T47D (cell line): ENCODE results near the gene DNAH11.

Source experiments
- DNase-seq, 2 experiments: peaks; one replicate each; pipeline versions ENCODE4 v3.0.0 to v3.0.0-alpha.2; 2011 to 2012; ENCODE audit warnings: low read depth in 1 of 2, low spot score in 1 of 2
- JUND ChIP-seq: IDR thresholded peaks from 2 replicates; pipeline ENCODE4 v1.6.1; 2012; ENCODE audit warnings: low read depth
- in situ Hi-C: cut with HindIII; loops from 2 replicates; pipeline ENCODE4 v1.10.0; 2016; ENCODE audit warnings: low sequenced_read_pairs, low pct_unique_long_range_greater_than_20kb

The DNAH11 gene

DNA sequence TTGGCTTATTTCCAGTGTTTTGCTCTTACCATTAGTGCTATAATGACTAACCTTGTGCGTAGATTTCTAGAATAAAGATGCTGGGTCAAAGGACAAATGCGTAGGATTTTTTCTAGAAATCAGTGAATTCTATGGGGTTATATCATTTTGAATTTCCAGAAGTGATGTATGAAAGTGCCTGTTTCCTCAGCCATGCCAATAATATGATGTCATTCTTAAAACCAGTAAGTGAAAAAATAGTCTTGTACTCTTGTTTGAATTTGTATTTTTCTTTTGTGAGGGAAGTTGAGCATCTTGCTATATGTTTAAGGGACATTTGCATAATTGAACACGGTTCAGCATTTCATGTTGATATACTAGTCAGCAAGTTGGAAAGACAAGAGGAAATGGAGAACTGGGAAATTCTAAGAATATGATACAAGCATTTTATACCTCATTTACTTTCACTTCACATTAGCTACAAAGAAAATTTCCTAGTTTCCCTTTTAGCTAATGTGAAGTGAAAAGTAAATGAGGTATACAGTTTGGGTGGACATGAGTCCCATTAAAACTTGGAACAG lies 3.8 kb upstream of the DNAH11 start:
- DNase-seq: no peak
- in situ Hi-C loops: no loop called here
- no peak for TF ChIP-seq JUND

DNA sequence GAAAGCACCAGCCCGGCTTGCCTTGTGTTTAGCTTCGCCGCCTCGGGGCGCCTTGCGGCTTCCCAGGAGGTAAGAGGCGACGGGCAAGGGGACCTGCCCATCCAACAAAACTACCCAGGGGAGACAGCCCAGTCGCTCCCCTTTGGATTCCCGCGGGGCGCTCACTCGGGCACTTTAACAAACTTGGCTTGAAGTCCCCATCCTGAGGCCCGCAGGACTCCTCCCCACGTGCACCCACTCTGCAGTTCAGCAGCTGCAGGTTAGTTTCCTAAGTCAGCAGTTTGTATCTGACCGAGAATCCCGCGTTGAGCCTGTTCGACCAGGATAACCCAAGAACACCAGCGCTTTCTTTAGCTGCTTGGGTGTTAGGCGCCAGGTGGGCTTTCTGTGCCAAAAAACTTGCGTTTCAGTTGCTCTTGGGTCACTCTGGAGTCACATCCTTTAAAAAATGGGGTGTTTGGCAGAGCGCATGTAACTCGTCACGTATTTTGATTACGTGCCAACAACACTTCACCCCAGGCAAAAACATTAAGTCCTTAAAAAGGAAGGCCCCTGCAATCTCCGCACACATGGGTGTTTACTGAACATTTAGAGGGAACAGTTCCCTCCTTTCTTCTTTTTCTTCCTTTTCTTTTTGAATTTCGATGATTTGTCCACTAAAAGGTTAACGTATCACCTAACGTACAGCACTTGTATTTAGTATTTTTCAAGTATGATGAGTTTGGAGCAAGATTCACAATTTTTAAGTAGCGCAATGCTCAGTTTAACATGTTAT lies 876 bp downstream of the DNAH11 start:
- TF ChIP-seq JUND: no peak
- in situ Hi-C loops: no loop called here
- peak in 1 of 2 experiments; percentile 46 for DNase-seq

DNA sequence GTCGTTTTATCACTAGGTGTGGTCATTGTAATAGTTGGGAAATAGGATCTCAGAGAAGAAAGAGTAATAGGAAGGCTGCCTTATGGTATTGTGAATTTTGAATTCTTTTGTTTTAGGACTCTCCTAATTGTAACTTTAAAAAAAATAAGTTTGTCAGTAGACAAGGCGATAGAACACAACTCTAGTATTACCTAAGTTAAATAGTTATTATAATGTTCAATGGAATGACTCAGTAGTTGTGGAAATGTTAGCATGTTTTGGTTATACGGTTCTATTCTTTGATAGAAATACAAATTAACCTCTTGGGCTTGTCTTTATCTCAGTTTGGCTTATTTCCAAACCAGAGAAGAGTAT lies 1.4 kb downstream of the DNAH11 start:
- in situ Hi-C loops: no loop called here
- no peak for DNase-seq
- no peak for TF ChIP-seq JUND

- in situ Hi-C loops: no loop called here
- no peak for DNase-seq
- TF ChIP-seq JUND: no peak
Measured at GRCh38 chr7:21544715-21545114, 1.9 kb downstream of the DNAH11 start.

DNA sequence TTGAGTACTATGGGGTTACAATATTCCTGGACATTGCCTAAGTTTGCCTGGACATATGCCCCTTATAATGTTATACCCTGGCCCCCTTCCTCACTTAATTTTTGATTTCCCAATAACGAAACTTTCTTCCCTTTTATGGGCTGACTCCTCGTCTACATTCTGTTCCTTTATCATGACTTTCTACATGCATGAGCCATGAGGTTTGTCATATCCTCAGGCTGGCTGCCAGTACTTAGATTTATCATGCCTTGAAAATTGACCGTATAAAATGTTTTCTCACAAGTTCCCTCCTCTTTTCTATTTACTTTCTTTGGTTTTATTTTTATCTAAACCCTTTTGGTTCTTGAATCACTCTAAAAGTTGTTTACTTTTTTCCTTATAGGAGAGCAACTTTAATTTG lies 4.7 kb downstream of the DNAH11 start:
- in situ Hi-C loops: no loop called here

DNA sequence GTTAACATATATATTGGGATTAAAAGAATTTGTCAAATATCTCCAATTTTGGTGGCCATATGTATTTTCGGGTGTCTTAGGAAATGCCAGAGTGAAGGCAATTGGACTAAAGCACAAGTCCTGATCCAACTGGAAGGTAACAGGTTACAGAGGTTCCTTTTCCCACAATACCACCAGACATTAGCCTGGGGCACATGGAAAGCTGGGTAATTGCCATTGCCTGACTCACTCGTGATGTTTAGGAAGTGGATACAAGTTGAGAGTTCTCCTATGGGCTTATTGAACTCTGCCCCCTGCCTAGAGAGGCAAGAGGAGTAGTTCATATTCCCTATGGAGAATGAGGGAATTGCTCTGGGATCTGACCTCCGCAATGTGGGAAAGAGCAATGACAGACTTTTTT lies 5.7 kb downstream of the DNAH11 start:
- no peak for TF ChIP-seq JUND
- in situ Hi-C loops: no loop called here
- DNase-seq: no peak

More for the DNA sequence above, 4.7 kb downstream of the DNAH11 start:
- no peak for TF ChIP-seq JUND
- DNase-seq: no peak

- in situ Hi-C loops: no loop called here
Measured at GRCh38 chr7:21550076-21550475, 7.2 kb downstream of the DNAH11 start.

GRCh38 chr7:21550821-21551531 lies 8.1 kb downstream of the DNAH11 start:
- DNase-seq: peak in 1 of 2 experiments; percentile 60
- TF ChIP-seq JUND: no peak
- in situ Hi-C loops: no loop called here

More at GRCh38 chr7:21550076-21550475, 7.2 kb downstream of the DNAH11 start:
- TF ChIP-seq JUND: no peak
- DNase-seq: no peak

DNA sequence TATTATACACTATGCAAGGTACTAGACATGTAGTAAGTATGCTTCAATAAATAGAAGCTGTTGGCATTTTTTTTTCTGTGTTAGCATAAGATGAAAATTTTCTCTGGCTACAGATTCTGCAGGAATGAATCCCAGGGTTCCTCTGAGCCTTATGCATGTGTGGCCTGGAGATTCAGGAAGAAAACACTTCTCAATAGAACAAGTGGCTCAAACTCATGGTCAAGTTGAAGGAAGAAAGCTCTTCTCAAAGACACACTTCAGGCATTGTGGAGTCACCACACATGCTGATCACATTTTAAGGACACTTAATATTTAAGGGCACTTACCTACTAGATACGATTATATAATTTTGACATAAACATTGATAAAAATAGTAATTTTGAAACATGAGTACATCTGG lies 19.5 kb downstream of the DNAH11 start:
- DNase-seq: no peak
- no peak for TF ChIP-seq JUND
- in situ Hi-C loops: no loop called here

DNA sequence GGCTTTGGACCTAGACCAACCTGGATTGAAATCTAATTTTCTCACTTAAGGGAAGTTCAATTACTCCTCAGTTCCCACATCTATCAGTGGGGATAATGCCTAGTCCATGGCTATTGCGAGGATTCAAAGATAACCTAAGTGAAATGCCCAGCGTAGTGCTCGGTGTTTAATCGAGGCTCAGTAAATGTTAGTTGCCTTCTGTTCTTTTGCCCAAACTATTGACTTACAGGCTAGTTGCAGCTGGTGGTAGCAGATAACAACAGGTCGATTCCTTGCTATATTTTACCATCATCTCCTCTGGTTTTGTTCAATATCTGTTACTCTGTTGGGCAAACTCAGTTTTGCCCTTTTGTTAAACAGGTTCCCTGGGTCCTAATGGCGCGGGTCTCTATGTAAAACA lies 22.8 kb downstream of the DNAH11 start:
- no peak for DNase-seq
- in situ Hi-C loops: no loop called here
- TF ChIP-seq JUND: no peak

GRCh38 chr7:21566094-21566493 lies 23.3 kb downstream of the DNAH11 start:
- in situ Hi-C loops: no loop called here
- no peak for DNase-seq
- TF ChIP-seq JUND: no peak

- in situ Hi-C loops: no loop called here
- peak in 1 of 2 experiments; percentile 32 for DNase-seq
- TF ChIP-seq JUND: no peak
Measured at GRCh38 chr7:21568762-21569161, 25.9 kb downstream of the DNAH11 start.
